HEK293T (cell line): ENCODE data around the gene VAV1.

ENCODE experiments used
- CTCF ChIA-PET: fragments of 350-600 bp; formaldehyde crosslinking; extraction: SDS; loops from one replicate; lab custom pipeline; 2021; ENCODE audit warnings: antibody characterized with exemption, inconsistent platforms; lab: Yijun Ruan, JAX
- POLR2A ChIA-PET: fragments of 350-600 bp; formaldehyde crosslinking; extraction: SDS; loops from one replicate; lab custom pipeline; 2020; ENCODE audit warnings: antibody characterized with exemption, inconsistent platforms; lab: Yijun Ruan, JAX
- DNase-seq: peaks from one replicate; pipeline ENCODE4 v3.0.0; 2012; ENCODE audit warnings: mixed read lengths; ENCODE audit errors: extremely low spot score
- ARNT ChIP-seq: fragments of 450-650 bp; IDR thresholded peaks from 2 replicates; pipeline ENCODE4 v1.6.1; 2017; ENCODE audit warnings: mild to moderate bottlenecking
- BHLHE40 ChIP-seq: fragments of 450-650 bp; IDR thresholded peaks from 2 replicates; pipeline ENCODE4 v1.6.1; 2016; ENCODE audit warnings: mild to moderate bottlenecking, moderate library complexity, borderline replicate concordance
- CTBP1 ChIP-seq: fragments of 450-650 bp; IDR thresholded peaks from 2 replicates; pipeline ENCODE4 v1.6.1; 2016; ENCODE audit warnings: borderline replicate concordance
- ELF4 ChIP-seq: fragments of 450-650 bp; IDR thresholded peaks from 2 replicates; pipeline ENCODE4 v1.6.1; 2017; ENCODE audit warnings: antibody characterized with exemption
- FOXA1 ChIP-seq: fragments of 450-650 bp; IDR thresholded peaks from 2 replicates; pipeline ENCODE4 v1.6.1; 2016; ENCODE audit warnings: mild to moderate bottlenecking
- FOXK2 ChIP-seq: fragments of 450-650 bp; IDR thresholded peaks from 2 replicates; pipeline ENCODE4 v1.6.1; 2016; ENCODE audit warnings: mild to moderate bottlenecking
- FOXM1 ChIP-seq: fragments of 450-650 bp; IDR thresholded peaks from 2 replicates; pipeline ENCODE4 v1.6.1; 2017; ENCODE audit warnings: mild to moderate bottlenecking, borderline replicate concordance
- HDGF ChIP-seq: fragments of 450-650 bp; IDR thresholded peaks from 2 replicates; pipeline ENCODE4 v1.6.1; 2017; ENCODE audit warnings: antibody characterized with exemption, borderline replicate concordance
- L3MBTL2 ChIP-seq: fragments of 450-650 bp; conservative IDR thresholded peaks from 2 replicates; pipeline ENCODE4 v1.6.1; 2016; ENCODE audit warnings: mild to moderate bottlenecking
- LEF1 ChIP-seq: fragments of 450-650 bp; IDR thresholded peaks from 2 replicates; pipeline ENCODE4 v1.6.1; 2017; ENCODE audit warnings: mild to moderate bottlenecking, borderline replicate concordance
- NFRKB ChIP-seq: fragments of 450-650 bp; IDR thresholded peaks from 2 replicates; pipeline ENCODE4 v1.6.1; 2016; ENCODE audit warnings: mild to moderate bottlenecking, moderate library complexity
- SP1 ChIP-seq: fragments of 450-650 bp; IDR thresholded peaks from 2 replicates; pipeline ENCODE4 v1.6.1; 2017
- SUZ12 ChIP-seq: fragments of 450-650 bp; IDR thresholded peaks from 2 replicates; pipeline ENCODE4 v1.6.1; 2016; ENCODE audit warnings: mild to moderate bottlenecking
- TARDBP ChIP-seq: fragments of 450-650 bp; IDR thresholded peaks from 2 replicates; pipeline ENCODE4 v1.6.1; 2016
- ZNF384 ChIP-seq: fragments of 450-650 bp; IDR thresholded peaks from 2 replicates; pipeline ENCODE4 v1.6.1; 2016
- TF ChIP-seq, protein P1 (sequence below): fragments of 450-650 bp; IDR thresholded peaks from 2 replicates; pipeline ENCODE4 v1.6.1; 2016

Gene VAV1

DNA sequence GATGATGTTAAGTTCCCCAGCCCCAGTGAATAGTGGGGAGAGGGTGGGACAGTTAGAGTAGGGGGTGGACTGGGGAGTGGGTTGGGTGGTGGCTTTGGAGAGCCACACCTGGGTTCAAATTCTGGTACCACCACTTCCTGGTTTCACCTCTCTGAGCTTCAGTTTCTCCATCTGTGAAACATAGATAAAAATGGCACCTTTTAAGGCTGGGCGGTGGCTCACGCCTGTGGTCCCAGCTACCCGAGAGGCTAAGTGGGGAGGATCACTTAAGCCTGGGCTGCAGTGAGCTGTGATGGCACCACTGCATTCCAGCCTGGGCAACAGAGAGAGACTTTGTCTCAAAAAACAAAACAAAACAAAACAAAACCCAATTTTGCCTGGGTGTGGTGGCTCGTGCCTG, 5.9 kb downstream of the VAV1 start:
- no peak for DNase-seq
- TF ChIP-seq, protein P1, sequence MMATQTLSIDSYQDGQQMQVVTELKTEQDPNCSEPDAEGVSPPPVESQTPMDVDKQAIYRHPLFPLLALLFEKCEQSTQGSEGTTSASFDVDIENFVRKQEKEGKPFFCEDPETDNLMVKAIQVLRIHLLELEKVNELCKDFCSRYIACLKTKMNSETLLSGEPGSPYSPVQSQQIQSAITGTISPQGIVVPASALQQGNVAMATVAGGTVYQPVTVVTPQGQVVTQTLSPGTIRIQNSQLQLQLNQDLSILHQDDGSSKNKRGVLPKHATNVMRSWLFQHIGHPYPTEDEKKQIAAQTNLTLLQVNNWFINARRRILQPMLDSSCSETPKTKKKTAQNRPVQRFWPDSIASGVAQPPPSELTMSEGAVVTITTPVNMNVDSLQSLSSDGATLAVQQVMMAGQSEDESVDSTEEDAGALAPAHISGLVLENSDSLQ, result no peak
- no peak for TF ChIP-seq FOXA1
- no peak for TF ChIP-seq L3MBTL2
- no peak for TF ChIP-seq SP1
- no peak for TF ChIP-seq BHLHE40
- TF ChIP-seq SUZ12, result no peak
- no peak for TF ChIP-seq ZNF384
- no peak for TF ChIP-seq FOXK2
- no peak for TF ChIP-seq CTBP1
- no peak for TF ChIP-seq ARNT
- TF ChIP-seq HDGF, result no peak
- no peak for TF ChIP-seq FOXM1
- TF ChIP-seq TARDBP, result no peak
- TF ChIP-seq NFRKB, result no peak
- TF ChIP-seq LEF1, result no peak
- no peak for TF ChIP-seq ELF4
- POLR2A ChIA-PET, result no interaction called here
- CTCF ChIA-PET, result no interaction called here

DNA sequence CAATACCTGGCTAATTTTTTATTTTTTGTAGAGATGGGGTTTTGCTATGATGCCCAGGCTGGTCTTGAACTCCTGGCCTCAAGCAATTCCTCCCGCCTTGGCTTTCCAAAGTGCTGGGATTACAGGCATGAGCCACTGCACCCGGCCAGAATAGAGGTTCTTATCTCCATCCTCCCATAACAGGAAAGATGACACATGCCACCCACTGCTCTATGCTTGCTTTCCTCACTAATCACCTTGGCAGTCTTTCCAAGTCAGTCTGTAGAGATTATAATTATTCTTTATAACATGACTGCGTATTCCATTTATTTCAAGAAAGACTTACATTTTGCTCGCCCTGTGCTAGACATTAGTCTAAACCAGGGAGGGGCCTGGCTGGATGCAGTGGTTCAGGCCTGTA, 6.7 kb downstream of the VAV1 start:
- TF ChIP-seq, protein P1, result no peak
- TF ChIP-seq L3MBTL2, result no peak
- TF ChIP-seq ARNT, result no peak
- no peak for TF ChIP-seq ZNF384
- no peak for TF ChIP-seq ELF4
- no peak for TF ChIP-seq LEF1
- TF ChIP-seq BHLHE40, result no peak
- TF ChIP-seq FOXA1, result no peak
- no peak for TF ChIP-seq CTBP1
- no peak for DNase-seq
- POLR2A ChIA-PET, result no interaction called here
- CTCF ChIA-PET, result interaction anchor here (0.9 kb wide), 1 partner anchor 9 kb away, joined by 3 read pairs; no protein-coding TSS in a partner anchor

DNA sequence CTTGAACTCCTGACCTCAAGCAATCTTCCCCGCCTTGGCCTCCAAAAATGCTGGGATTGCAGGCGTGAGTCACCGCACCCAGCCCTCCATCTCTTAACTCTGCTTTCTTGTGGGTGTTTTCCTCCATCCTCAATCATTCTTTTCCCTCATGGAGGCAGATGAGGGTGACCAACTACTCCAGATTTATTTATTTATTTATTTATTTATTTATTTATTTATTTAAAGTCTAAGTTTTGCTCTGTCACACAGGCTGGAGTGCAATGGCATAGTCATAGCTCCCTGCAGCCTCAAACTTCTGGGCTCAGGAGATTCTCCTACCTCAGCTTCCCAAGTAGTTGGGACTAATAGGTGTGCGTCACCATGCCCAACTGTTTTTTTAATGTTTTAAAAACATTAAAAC, 14.9 kb downstream of the VAV1 start:
- TF ChIP-seq FOXA1, result no peak
- no peak for TF ChIP-seq HDGF
- no peak for TF ChIP-seq FOXK2
- no peak for TF ChIP-seq L3MBTL2
- TF ChIP-seq BHLHE40, result no peak
- no peak for TF ChIP-seq TARDBP
- no peak for TF ChIP-seq NFRKB
- no peak for TF ChIP-seq LEF1
- TF ChIP-seq, protein P1, result no peak
- no peak for TF ChIP-seq ELF4
- no peak for DNase-seq
- POLR2A ChIA-PET, result no interaction called here
- CTCF ChIA-PET, result no interaction called here

DNA sequence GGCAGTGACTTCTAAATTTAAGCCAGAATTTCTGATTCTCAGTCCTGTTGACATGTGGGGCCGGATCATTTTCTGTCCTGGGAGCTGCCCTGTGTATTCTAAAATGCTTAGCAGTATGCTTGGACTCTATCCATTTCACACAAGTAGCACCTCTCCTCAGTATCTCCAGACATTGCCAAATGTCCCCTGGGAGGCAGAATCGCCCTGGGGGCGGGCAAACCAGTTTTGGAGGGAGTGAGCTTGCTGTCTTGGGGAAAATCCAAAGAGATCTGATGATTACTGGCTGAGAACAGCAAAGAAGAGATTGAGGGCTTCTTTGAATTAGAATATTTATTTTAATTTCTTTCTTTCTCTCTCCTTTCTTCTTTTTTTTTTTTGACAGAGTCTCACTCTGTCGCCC, 16.4 kb downstream of the VAV1 start:
- POLR2A ChIA-PET, result no interaction called here
- TF ChIP-seq FOXA1 (no peak), SP1 (no peak), L3MBTL2 (no peak), SUZ12 (no peak), ZNF384 (no peak), NFRKB (no peak), LEF1 (no peak), FOXK2 (no peak), TARDBP (no peak), ARNT (no peak)
- TF ChIP-seq, protein P1, result no peak
- CTCF ChIA-PET, result interaction anchor here (0.7 kb wide), 1 partner anchor 74 kb away, joined by 6 read pairs; no protein-coding TSS in a partner anchor
- no peak for DNase-seq

DNA sequence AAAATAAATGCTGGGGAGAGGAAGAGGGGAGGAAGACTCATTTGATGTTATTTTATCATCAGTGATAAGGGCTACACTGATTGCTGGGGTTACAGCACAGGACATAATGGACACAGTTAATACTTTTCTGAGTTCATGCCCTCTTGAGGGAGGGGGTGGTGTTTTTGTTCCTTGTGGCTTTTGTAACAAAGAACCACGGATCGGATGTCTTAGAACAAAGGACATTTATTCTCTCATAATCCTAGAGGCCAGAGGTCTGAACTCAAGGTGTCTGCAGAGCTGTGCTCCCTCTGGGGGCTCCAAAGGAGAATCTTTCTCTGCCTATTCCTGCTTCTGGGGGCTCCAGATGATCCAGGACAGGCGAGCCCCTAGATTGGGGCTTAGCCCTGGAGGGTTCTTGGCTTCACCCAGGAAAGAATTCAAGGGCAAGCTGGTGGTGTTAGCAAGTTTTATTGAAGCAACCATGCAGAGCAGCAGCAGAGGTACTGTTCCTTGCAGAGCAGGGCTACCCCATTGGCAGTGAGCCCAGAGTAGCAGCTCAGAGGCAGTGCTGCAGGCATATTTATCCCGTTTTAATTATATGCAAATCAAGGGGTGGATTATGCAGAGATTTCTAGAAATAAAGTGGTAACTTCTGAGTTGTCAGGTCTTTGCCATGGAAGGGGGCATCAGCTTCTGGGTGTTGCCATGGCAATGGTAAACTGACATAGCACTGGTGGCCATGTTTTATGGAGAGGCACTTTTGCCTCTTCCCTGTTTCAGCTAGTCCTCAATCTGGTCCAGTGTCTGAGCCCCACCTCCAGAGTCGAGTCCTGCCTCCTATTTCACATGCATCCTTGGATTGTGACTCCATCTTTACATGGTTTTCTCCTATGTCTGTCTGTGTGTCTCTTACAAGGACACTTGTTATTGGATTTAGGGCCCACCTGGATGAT, 18.0 kb downstream of the VAV1 start:
- CTCF ChIA-PET, result no interaction called here
- POLR2A ChIA-PET, result no interaction called here
- DNase-seq, result no peak
- TF ChIP-seq L3MBTL2 (no peak), ELF4 (no peak), BHLHE40 (no peak), HDGF (no peak), SUZ12 (no peak), FOXM1 (no peak), ARNT (no peak), CTBP1 (no peak), FOXA1 (no peak), LEF1 (no peak), SP1 (no peak), NFRKB (no peak), TARDBP (no peak)
- TF ChIP-seq, protein P1, result no peak
